Ureter (tissue), 1 donor: Measurements from ENCODE around the gene KIAA1586. TPM values are rescaled to one million over a fixed set of nuclear protein-coding genes. Genes with fewer than 3 reads are reported as not detected.

Experiments
- DNase-seq: peaks from one replicate; pipeline ENCODE4 v3.0.0-alpha.2; 2020; ENCODE audit warnings: low spot score
- total RNA-seq: library from RNA; stranded (reverse); gene quantifications from one replicate; pipeline ENCODE4 v1.2.4, GENCODE V29; 2023
- donor health status: DM: yes; HTN: yes; CAD: no.

Gene KIAA1586
- total RNA-seq, 1 donor from 2014 or later, result 19.8 TPM

GRCh38 chr6:57102976-57103375 lies 56.5 kb downstream of the KIAA1586 start:
- DNase-seq, result no peak

- DNase-seq, result no peak
These were observed 57.8 kb downstream of the KIAA1586 start for GRCh38 chr6:57104336-57104735.

Other genes with a start within 250 kb of the KIAA1586 start
- 4.1 TPM for gene BEND6, start 91.6 kb upstream of the KIAA1586 start, total RNA-seq
- gene ZNF451, start 43.5 kb downstream of the KIAA1586 start, total RNA-seq, result 91.3 TPM
- 17.0 TPM for gene BAG2, start 125.6 kb downstream of the KIAA1586 start, total RNA-seq
- 33.5 TPM for gene RAB23, start 175.6 kb downstream of the KIAA1586 start, total RNA-seq